SK-N-SH (cell line): ENCODE measurements around the gene AIP.

Experiments used
- CTCF ChIP-seq: fragments of 200-600 bp; sonication (generic); IDR thresholded peaks from 2 replicates; pipeline ENCODE4 v1.6.1; 2017; ENCODE audit warnings: antibody characterized with exemption, mild to moderate bottlenecking, moderate library complexity
- JUND ChIP-seq: IDR thresholded peaks from 2 replicates; pipeline ENCODE4 v1.4.0; 2012
- RAD21 ChIP-seq: IDR thresholded peaks from 2 replicates; pipeline ENCODE4 v1.6.1; 2012; ENCODE audit warnings: mild to moderate bottlenecking, low read length
- REST ChIP-seq: IDR thresholded peaks from 2 replicates; pipeline ENCODE4 v1.6.1; 2012; ENCODE audit warnings: mild to moderate bottlenecking, low read depth, low read length, moderate library complexity
- SMC3 ChIP-seq: IDR thresholded peaks from 2 replicates; pipeline ENCODE4 v1.6.1; 2012; ENCODE audit warnings: low read depth, low read length, improper control_type of control experiment

GRCh38 chr11:67433536-67434394 lies 49.1 kb upstream of the AIP start:
- no peak for TF ChIP-seq REST
- TF ChIP-seq RAD21, result no peak
- no peak for TF ChIP-seq JUND
- no peak for TF ChIP-seq SMC3
- no peak for TF ChIP-seq CTCF
